RWPE1 (cell line): Measurements from ENCODE around the gene KCNK3.

Experiments
- CTCF ChIA-PET: fragments of 350-600 bp; sonication (Branson Sonifier 250); formaldehyde crosslinking; extraction: SDS; loops from one replicate; lab custom pipeline; 2021; lab: Yijun Ruan, JAX
- POLR2A ChIA-PET: fragments of 400-600 bp; formaldehyde crosslinking; extraction: SDS; loops from one replicate; lab custom pipeline; 2020; ENCODE audit warnings: antibody characterized with exemption; ENCODE audit not compliant: low non-redundant PET; lab: Yijun Ruan, JAX
- DNase-seq: peaks from one replicate; pipeline ENCODE4 v3.0.0; 2012; ENCODE audit warnings: low spot score
- H3K27ac ChIP-seq: fragments of 450-650 bp; 2 replicates; pipeline ENCODE4 v1.5.1; 2017
- CTCF ChIP-seq: fragments of 450-650 bp; conservative IDR thresholded peaks from 2 replicates; pipeline ENCODE4 v1.5.1; 2017; ENCODE audit warnings: low read depth, mild to moderate bottlenecking

The KCNK3 gene

GRCh38 chr2:26772064-26773001 lies 79.8 kb downstream of the KCNK3 start:
- TF ChIP-seq CTCF: no peak
- H3K27ac ChIP-seq: peak overlapping the region; percentile 97
- POLR2A ChIA-PET: interaction anchor here (0.7 kb wide), 2 partner anchors 11 to 27 kb away, joined by 4 to 6 read pairs; no protein-coding TSS in a partner anchor
- CTCF ChIA-PET: interaction anchor here (0.7 to 1.2 kb wide), 2 partner anchors 26 to 333 kb away, joined by 3 to 4 read pairs; no protein-coding TSS in a partner anchor
- no peak for DNase-seq

GRCh38 chr2:26776195-26776800 lies 83.8 kb downstream of the KCNK3 start:
- ChIA-PET POLR2A (interaction anchor here (0.6 kb wide), 1 partner anchor 13 kb away, joined by 3 read pairs; no protein-coding TSS in a partner anchor), CTCF (interaction anchor here (0.6 kb wide), 1 partner anchor 454 kb away, joined by 3 read pairs; no protein-coding TSS in a partner anchor)
- peak overlapping the region; percentile 56 for H3K27ac ChIP-seq
- no peak for DNase-seq
- no peak for TF ChIP-seq CTCF

- ChIA-PET POLR2A (no interaction called here), CTCF (no interaction called here)
- no peak for DNase-seq
- H3K27ac ChIP-seq: peak overlapping the region; percentile 55; the same call in 1 of the 2 replicates
- no peak for TF ChIP-seq CTCF
Measured at GRCh38 chr2:26778098-26778497, 85.6 kb downstream of the KCNK3 start.

- peak overlapping the region; percentile 55; the same call in 1 of the 2 replicates for H3K27ac ChIP-seq
- ChIA-PET POLR2A (no interaction called here), CTCF (interaction anchor here (1.4 kb wide), 1 partner anchor 8 kb away, joined by 4 read pairs; no protein-coding TSS in a partner anchor)
- DNase-seq: no peak
- no peak for TF ChIP-seq CTCF
Measured at GRCh38 chr2:26778507-26778906, 86.0 kb downstream of the KCNK3 start.

GRCh38 chr2:26780203-26780760 lies 87.8 kb downstream of the KCNK3 start:
- H3K27ac ChIP-seq: peak overlapping the region; percentile 55
- no peak for TF ChIP-seq CTCF
- POLR2A ChIA-PET: interaction anchor here (0.6 kb wide), 1 partner anchor 9 kb away, joined by 3 read pairs; no protein-coding TSS in a partner anchor
- CTCF ChIA-PET: no interaction called here
- no peak for DNase-seq
